ENCODE results near the gene COL11A2.

- TF ChIP-seq CTCF (IDR thresholded peaks at IDR 0.05) (no peak), POLR2A (IDR thresholded peaks at IDR 0.05) (no peak)
Observed at GRCh38 chr6:33195304-33196165, 3.3 kb upstream of the COL11A2 start.

Measured in lower leg skin (tissue), 3 donors.